SIG-M5 (cell line): Measurements from ENCODE around the gene CRY2.

Source experiments
- DNase-seq: peaks from one replicate; lab custom pipeline; 2025; lab: John Stamatoyannopoulos, UW

Gene CRY2

DNA sequence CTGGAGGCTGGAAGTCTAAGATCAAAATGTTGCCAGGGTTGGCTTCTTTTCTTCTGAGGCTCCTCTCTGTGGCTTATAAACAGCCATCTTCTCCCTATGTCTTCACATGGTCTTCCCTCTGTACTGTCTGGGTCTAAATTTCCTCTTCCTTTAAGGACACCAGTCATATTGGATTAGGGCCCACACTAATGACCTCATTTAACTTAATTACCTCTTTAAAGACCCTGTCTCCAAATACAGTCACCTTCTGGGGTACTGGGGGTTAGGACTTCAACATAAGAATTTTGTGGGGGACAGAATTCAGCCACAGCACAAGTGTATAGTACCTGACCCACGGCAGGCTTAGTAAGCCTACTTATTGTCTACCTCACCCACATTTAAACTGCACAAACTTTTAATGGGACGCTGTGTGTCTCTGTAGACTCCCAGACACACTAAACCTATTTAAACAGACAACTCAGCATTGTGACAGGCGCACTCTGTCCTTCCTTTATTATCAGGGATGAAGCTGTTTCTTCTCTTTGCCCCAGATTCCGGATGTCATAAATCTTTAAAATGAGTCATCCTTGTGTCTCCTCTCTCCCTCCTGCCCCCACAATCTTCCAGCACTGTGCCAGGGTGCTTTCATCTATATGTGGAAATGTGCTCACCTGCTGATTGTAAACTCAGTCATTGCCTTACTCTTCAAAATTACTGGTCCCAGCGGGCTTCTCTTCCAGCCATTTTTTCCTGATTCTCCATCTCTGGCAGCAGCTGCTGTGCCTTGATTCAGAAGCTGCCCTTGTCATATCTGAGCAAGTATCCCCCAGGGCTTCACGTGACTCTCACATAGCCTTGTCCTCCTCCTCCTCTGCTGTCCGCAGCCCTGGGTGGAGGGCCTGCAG is 32.8 kb downstream of the CRY2 start:
- DNase-seq, result no peak

DNA sequence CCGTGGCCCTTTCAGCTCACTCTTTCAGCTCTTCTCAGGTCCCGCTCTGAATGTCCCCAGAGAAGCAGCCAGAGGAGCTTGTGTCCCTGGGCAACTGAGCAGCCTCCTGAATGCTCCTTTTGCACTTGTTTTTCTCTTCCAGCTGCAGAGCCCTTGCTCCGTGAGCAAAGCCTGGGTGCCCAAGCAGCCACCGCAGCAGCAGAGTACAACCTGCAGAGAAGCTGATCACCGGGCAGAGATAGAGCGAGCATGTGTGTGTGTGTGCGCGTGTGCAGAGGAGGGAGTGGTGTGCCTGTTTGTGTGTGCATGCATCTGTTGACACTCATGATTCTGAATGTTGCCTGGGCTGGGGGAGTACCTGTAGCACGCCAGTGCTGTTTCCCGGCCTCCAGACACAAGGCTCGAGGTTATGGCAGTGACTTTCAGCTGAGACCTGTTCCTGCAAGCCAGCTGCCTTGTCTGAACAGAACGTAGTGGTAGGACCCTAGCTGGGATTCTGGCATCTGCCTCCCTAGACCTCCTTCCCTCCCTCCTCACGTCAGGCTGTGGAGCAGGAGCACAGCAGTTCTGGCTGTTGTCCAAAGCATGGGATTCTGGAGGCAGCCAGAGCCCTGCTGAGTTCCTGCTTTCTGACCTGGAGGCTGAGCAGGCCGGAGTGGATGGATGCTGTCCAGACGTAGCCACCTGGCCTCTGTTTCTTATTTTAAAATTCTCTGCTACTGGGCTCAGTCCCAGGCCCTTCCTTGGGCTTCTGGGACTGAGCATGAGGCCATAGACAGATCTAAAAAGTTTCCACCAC is 33.7 kb downstream of the CRY2 start:
- DNase-seq, result no peak

DNA sequence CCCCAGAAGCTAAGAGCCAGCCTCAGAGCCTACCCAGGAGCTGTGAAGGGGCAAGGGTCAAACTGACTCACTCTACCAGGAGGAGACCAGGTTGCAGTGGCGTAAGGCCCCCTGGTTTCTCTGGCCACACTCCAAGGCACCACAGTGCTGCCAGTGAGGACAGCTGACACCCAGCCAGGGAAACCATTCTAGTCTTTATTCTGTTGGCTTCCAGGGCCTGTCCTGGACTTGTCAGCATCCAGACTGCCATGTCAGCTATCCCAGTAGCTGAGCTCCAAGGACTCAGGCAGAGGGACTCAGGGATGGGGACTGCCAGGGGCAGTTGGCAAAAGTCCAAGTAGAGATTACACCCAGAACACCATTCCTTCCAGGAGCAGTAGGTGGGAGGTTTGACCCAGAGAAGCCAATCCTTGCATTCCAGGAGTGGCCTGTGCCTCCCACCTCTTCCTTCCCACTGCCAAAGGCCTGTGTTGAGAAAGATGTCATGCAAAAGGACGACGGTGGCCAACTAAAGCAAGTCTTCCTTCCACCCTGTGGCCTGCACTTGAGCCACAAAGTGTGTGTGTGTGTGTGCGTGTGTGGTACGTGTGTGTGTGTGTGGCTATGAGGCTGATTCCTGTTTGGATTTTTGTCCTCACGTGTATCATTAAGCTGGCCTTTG is 34.6 kb downstream of the CRY2 start:
- no peak for DNase-seq

DNA sequence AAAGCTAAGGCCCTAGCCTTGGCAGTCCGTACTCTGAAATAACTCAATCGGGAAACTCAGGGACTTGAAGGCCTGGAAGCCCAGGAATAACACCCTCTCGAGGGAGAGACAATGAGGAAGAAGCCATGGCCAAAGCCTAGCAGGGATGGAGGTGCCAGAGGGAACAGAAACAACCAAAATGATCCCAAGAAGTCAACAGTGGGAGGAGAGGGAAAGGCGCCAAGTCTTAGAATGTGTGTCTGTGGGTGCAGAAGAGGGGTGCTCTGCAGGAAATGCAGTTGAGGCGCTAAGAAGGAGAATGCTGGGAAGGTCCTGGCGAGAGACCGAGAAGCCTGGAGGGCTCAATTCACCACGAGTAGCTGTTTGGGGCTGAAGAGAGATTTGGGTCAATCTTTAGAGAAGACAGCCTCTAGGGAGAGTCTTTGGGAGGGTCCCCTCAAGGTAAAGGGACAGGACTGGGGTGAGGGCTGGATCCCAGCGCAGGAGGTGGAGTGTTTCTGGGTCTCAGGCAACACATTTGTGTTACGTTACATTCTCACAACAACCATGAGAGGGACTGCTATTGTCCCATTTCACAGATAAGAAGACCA is 37.4 kb downstream of the CRY2 start:
- DNase-seq, result no peak

DNA sequence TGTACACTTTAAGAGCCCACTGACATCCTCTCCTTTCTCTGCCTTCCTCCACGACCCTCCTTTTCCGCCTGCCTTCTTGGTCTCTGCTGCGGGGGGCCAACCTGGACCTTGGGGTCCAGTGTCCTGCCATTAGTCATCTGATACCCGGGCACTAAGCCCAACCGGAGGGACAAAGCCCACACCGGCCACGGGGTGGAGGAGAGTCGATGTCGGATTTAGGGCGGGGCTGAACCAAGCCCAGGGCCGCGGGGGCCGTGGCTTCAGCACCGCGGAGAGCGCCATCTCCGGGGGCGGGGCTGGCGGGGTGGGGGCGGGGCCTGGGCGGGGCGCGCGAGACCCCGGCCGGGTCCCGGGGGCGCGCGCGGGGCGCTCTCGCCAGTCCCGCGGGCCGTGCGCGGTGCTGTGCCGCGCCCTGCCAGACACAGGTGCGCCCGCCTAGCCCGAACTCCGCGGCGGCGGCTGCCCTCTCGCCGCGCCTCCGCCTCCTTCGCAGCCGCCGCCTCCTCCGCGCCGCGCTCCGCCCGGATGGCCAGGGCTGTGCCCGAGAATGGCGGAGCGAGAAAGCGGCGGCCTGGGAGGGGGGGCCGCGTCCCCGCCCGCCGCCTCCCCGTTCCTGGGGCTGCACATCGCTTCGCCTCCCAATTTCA is 38.1 kb downstream of the CRY2 start, which contains the start of gene MAPK8IP1:
MAPK8IP1 (plus strand) TSS at position 378 of the 647 bp plus-strand sequence; CDS start at position 548, 170 bp downstream.
- DNase-seq, result no peak

DNA sequence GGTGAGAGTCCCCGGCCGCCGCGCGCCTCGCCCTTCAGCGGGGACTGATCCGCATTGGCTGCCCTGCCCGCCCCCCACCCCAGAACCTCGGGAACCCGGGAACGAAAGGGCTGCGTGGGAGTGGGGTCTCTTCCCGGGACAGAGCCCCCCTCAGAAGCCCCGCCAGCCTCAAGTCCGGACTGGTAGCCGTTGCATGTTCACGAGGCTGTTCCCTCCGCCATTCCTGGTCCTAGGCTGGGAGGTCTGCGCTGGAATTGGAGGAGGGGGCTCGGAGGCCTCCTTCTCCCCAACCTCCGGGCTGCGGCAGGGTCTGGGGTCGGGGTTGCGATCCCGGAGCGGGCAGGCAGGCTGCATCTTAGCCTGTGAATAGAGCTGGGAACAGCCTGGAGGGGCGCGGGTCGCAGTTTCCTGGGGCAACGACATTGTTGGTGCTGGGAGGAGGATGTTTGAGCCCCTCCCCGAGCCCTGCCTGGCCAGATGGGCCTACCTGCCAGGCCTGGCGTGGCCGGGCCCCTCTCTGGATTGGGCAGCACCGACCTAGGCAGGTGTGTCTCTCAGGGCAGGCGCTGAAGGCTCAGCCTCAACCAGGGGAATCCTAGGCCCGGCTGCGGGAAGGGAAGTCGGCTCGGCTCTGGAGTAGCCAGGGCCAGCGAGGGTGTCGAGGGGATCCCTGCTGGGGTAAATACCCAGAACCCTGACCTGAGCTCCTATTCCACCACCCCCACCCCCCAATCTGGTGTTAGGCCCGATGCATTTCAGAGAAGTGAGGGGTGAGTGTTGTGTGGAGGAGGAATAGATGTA is 38.8 kb downstream of the CRY2 start:
- DNase-seq, result no peak

DNA sequence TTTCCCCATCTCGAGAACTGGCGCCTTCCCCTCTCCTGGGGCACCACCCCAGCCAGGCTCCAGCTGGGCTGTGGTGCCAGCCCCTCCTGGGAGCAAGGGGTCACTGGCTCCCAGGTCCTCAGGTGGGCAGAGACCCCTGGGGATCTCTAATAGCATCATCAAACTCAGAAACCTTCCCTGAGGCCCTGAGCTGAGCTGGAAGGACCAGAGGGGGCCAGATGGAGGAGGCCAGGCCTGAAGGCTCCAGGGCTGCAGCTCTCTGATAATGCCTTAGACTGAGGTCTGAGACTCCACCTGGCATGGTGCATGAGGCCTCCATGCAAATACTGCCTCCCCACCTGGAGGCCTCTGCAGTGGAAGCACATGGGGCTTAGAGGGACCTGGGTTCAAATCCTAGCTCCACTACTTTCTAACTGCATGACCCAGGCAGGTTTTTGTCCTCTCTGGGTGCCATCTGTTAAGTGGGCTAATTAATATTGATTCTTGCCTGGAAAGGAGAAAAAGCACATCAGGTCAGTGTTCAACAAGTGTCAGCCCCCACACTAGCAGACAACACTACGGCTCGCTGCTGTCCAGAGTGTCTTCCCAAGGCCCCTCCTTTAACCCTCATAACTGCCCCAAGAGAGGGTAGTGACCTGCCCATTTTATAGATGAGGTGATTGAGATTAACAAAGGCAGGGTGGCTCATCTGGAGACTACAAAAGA is 39.7 kb downstream of the CRY2 start:
- DNase-seq, result no peak

DNA sequence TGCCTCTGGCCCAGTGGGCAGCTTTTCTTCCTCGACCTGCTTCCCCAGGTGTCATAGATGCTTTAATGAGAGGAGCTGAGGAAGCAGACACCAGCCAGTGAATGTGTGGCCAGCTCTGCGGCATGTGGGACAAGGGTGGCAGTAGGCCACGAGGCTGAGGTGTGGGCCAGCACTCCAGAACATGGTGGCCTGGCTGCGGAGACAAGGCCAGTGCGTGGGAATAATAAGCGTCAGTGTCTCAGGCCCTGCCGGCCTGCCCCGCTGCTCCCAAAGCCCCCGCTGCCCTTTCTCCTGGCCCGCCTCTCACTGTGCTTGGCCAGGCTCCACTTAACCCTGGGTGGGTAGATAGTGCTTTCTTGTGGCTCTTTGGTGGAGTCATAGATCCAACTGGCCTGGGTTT is 40.3 kb downstream of the CRY2 start:
- no peak for DNase-seq

DNA sequence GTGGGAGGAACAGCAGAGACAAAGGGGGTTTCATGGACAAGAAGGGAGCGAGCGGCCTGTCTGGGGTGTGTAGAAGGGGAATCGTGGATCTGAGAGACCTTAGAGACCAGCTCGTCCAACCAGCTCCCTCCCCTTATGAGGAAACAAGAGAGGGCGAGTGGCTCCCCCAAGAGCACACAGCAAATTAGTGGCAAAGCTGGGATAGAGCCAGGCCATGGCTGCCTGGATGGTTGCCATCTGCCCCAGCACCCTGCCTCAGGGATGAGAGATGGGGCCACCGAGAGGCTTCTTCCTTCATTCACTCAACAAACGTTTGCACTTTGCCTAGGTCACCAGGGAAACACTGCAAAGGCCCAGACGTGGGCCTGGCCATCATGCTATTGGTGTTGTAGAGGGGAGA is 42.3 kb downstream of the CRY2 start:
- no peak for DNase-seq

DNA sequence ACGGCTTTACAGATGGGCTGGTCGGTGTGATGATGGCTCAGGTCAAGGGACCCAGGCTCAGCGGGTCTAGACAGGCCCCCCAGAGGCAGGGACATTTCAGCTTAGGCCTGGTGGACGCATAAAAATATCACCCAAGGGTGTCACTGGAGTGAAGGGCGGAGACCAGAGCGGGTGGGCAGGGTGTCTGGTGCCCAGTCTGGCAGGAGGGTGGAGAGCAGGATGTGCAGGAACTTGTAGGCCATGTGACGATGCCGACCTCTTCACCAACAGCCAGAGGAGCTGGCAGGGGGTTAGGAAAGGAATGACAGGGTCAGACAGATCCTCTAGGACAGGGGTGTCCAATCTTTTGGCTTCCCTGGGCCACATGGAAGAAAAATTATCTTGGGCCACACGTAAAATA is 42.7 kb downstream of the CRY2 start:
- no peak for DNase-seq

DNA sequence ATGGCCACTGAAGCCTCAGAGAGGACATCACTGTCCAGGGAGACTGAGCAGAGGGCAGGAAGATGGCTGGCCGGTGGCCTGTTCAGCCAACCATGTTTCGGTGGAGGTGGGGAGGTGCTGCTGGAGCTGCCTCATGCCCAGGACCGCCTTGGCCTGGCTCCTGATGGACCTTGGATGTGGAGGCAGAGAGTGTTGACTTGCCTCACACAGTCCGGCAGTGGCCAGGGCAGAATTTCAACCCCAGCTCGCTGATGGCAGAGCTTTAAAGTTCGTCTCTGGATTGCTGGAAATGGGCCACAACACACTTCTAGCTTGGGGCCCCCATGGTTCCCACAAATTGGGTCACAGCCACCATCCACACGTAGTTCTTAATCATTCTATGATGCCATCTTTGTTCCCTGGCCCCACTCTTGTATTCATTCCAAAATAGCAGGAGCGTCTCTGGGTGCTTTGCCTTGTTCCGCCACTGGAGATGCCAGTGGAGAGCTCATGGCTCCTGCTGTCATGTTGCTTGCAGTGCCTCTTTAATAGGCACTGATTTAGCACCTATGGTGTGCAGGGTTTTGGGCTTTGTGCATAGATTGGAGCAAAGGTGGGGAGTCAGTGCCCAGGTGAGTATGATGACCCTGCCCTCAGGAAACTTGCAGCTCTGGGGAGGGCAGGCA is 43.7 kb downstream of the CRY2 start:
- DNase-seq, result no peak

DNA sequence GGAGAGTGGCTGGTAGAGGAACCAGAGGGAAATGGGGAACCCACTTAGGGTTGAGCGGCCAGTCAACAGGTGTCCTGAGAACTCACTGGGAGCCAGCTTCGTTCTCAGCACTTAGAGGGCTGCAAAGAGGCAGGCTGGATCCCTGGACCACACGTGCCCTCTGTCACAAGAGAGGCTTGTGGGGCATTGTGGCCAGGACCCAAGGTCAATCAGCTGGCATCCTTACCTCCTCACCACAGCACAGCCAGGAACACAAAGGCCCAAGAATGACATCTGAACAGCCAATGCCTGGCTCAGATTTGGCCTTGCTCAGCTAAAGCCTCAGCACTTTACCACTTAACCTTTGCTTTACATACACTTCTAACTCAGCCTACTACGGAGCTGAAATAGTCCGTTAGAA is 45.6 kb downstream of the CRY2 start:
- no peak for DNase-seq

DNA sequence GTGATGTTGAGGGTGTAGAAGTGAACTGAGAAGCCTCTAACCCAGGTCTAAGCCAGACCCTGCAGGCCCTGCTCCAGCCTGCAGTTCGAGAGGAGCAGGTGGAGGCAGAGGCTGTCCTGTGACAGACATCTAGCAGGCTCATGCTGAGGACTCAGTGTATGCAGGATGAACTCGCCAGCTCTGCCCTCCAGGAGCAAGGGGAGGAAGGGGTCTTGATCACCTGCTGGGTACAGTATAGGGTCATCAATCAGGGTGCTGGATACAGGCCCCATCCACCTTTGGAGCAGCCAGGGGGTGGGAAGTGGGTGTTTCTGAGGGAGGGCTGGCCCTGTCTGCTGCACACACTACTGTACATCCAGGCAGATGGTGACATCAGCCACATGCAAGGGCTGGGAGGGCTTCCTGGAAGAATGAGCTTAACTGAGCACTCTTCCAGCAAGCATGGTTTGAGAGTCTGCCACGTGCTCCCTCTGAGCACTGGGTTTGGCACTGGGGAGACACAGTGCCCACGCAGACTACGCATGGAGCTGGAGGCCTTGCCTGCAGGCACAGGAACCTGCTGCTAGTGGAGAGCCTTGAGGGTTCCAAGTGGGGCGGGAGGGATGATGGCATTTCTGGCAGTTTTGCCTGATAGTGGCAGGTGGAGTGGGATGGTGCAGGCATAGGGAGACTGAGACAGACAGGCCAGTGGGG is 47.4 kb downstream of the CRY2 start:
- no peak for DNase-seq

DNA sequence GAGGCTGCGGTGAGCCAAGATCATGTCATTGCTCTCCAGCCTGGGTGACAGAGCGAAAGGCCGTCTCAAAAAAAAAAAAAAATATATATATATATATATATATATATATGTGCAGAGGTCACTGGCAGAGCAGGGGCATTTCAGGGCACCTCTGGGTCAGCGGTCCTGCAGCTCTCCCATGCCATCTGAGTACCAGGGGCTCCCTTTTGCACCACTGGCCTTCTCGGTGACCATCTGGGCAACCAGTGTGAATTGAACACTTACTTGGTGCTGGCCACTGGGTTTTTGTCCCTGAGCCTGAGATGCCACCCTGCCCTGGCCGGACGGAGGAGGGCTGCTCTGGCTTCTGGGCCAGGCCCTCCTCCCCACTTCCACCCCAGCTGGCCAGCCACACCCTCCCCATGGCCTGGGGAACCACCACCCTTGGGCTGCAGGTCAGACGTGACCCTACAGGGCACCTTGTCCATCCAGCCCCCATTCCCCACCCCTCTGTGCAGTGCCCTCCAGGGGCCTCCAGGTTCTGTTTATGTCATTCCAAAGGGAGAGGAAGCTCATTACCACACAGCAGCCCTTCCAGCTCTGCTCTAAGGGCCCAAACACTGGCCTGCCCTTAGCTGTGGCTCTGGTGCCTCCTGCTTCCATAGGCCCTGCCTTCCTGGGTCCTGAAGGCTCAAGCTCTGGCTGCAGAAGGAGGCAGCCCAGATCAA is 48.4 kb downstream of the CRY2 start:
- no peak for DNase-seq

DNA sequence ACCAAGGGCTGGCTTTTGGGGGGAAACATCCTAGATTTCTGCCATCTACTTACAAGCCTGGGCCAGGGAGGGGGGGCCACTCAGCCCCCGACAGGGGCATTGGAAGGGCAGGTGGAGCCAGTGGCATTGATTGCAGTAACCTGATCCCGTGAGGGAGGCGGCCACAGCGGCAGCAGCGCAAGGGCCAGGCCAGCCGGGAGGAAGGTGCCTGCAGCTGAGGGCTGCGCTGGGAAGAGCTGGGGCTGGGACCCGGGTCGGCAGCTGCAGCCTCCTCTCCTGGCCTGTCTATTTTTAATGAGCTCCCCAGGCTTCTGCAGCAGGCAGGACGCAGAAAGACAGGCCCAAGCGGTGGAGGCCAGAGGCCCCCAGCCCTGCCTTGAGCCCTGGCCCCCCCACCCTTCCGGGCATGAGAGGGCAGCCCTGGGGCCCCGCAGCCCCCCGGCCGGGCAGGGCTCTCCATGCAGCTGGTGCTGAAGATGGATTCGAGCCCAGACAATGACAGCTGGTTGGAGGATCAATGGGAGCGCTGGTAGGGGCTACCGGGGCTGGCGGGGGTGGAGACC is 49.2 kb downstream of the CRY2 start:
- DNase-seq, result no peak

DNA sequence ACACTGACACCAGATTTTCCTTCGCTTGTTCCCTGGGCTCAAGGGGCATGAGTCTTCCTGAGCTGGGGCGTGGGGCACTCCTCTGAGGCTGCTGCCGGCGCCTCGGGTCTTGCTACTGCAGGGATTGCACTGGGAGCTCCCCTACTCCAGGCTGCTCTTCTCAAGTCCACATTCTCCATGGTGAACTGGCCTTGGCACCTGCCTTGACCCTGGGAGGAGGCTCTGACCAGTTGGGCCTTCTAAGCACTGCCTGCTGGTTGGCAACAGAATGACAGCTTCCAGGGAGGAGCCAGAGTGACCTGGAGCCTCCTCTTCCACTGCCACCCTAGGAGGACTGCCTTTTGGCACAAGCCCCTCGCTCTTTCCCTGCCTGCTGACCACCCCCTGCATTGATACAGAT is 50.3 kb downstream of the CRY2 start:
- DNase-seq, result no peak

DNA sequence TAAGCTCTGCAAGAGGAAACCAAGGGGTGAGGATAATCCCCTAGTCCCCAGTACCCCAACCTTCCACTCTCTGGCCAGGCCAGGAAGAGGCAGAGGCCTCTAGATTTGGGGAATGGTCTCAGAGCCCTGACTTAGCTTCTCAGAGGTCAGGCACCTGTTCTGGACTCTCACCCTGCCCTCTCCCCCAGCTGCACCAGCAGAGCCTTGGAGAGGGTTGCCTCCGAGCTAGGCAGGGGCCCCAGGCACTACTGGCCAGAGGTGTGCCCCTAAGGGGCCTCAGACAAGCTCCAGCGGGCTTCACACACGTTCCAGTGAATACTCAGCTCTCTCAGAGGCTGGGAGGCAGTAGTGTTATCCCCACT is 51.8 kb downstream of the CRY2 start:
- no peak for DNase-seq
